ENCODE data around the gene STX12.
"Not testable (repeated sequence)": the region's sequence is repeated elsewhere in the genome, so short reads cannot be mapped to it uniquely, and the experiment has no call there.

STX12 gene

DNA sequence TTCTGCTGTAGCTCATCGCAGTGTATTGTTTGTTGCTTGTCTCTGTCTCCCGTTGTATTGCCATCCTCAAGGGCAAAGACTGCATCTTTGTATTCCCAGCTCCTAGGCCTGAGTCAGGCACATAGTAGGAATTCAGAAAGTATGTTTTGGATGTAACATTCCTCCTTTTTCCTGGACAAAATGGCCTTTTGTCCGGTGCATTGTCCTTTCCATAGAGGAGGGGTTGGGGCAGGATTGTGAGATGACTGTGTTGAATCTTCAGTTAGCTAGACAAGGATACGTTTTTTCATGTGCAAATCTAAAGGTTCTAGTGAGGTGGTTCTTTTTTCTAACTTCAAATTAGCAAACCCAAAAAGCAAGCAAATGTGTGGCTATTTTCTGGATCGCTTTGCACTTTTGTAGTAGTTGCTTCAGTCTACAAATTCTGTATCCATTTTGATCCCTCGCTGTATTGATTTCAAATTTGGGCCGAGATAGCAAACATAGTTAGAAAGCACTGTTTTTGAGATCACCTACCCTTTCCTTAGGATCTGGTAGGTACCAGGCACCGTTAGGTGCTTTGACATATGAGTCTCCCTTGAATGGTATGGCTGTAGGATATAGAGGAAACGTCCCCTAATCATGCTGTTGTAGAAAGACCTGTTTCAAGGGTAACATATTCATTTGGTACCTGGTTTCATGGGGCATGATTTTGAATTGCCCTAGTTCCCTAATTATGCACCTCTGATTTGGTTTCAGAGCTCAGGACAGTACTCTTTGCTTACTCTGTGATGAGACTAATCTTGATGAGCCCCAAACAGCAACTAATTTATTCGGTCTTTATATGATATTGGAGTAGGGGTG is 58.8 kb downstream of the STX12 start:
- DNase-seq = no peak

DNA sequence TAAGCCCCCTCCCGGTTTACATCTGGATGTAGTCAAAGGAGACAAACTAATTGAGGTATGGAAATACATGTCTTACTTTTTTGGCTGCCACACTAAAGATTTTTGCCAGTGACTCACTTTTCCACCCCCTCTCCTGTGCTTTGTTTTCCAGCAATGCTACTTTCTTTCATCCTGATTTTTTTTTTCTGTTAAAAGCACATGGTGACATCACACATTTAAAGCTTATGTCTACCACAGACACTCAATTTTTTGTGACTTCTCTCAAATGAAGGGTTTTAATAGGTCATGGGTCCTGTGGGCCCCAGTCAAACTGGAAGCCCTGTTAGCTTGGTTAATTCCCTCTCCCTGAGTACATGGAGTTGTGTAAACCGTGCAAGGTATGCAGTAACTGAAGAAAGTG is 59.7 kb downstream of the STX12 start:
- no peak for DNase-seq

DNA sequence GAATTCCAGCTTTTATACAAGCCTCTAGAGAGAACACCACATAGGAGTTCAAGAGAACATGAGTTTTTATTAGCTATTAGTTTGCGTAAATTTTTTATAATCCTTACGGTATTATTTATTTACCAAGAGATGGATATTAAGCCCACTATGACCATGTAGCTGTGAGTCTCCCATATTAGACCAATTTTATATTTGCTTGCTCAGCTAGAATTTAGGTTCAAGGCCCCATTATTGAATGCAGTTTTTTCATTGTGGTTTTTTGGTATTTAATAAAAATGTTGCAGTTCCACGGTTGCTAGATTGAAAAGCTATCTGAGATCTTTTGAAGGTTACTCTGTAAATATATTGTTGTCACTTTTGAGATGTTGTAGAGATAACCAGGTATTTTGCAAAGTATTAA is 60.5 kb downstream of the STX12 start:
- no peak for DNase-seq

DNA sequence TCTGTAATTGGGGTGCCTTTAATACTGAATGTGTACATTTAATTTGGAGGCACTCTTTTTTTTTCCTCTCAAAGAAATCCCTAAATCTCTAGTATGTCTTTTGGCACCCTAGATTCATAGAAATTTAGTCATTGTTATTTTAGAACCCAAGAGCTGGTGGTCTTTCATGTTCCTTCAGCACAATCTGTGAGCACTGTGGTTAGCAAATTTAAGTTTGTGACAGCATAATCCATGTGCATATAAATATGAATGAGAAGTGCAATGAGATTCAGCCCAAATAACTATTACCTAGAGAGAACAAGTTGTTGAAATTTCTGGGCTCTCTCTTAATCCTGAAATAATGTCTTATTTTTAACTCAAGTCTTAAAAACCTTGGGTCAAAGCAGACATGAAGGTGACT is 62.0 kb downstream of the STX12 start:
- no peak for DNase-seq

DNA sequence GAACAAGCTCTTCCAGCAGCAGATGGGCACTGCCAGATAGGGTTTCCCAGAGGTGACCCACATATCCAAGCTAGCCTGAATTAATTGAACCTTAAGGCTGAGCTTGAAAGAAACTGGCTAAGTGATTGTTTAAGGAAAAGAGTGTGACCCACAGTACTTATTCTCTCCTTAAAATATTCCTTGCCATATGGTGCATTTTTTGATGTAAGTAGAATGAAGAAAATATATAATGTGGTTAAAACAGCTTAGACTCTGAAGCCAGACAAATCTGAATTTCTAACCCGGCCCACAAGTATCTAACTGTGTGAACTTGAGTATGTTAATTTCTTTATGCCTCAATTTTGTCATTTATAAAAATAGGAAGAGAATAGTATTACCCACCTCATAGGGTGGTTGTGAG is 62.5 kb downstream of the STX12 start:
- no peak for DNase-seq

DNA sequence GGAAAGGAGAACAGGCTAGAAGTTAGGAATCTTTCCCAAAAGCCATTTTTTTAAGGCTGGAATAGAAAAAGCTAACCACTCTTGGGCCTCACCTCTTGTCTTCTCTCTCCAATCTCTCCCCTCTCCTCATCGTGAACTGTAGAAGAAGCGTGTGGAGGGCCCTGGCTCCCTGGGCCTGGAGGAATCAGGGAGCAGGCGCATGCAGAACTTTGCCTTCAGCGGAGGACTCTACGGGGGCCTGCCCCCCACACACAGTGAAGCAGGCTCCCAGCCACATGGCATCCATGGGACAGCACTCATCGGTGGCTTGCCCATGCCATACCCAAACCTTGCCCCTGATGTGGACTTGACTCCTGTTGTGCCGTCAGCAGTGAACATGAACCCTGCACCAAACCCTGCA is 76.9 kb downstream of the STX12 start:
- DNase-seq = no peak

DNA sequence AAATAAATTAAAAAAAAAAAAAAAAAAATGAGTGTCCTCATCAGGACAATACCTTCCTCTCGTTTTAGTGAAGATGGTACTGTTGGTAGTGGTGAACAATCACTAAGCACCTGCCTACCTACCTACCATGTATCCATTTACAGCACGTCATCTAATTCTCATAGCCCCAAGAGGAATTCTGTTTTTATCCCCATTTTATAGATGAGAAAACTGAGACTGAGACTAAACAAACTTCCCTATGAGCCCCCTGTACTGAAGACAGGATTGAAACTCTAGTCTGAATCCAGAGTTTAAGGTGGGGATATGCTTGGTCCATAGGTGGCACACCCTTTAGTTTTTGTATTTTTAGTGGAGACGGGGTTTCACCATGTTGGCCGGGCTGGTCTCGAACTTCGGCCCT is 82.1 kb downstream of the STX12 start:
- DNase-seq = no peak

DNA sequence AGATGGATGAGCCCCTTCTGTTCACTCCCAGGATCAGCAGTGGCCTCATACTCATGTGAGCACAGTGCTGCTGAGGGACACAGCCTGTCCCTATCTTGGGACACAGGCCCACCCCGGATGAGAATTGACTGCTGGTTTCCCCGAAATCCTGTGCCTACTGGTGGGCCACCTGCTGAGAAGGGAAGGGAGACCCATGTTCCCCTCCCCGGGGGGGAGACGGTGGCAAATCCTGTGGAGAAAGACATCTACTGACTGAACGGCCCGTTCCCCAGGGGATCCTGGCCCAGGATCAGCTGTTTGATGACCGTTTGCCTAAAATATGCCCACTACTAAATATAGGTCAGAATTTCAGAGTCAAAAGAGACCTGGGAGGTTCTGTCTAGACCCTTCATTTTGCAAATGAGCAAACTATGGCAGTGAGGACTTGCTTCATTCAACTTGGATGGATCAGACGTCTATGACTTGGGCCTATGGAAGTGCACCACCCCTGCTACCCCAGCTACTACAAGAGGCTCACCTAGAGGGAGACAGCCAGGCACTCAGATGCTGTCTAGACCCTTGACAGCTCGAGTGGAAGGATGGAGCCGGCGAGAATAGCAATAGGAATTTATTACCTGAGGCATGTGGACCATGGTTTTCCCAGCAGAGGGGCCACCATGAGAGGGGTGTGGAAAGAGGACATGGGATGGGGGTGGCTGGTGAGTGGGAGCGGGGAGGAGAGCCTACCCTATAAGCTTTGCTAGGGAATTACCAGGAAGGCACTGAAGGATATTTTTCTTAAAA is 83.7 kb downstream of the STX12 start:
- DNase-seq = no peak

DNA sequence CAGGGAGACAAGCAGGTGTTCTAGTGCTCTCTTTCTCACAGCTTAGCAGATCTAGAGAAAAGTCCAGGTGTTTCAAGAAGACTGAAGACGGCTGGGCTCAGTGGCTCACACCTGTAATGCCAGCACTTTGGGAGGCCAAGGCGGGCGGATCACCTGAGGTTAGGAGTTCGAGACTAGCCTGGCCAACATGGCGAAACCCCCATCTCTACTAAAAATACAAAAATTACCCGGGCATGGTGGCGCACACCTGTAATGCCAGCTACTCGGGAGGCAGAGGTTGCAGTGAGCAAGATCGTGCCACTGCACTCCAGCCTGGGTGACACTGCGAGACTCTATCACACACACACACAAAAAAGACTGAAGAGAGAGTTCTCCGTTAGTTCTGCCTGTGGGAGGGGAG is 84.5 kb downstream of the STX12 start:
- DNase-seq = not testable (repeated sequence)

DNA sequence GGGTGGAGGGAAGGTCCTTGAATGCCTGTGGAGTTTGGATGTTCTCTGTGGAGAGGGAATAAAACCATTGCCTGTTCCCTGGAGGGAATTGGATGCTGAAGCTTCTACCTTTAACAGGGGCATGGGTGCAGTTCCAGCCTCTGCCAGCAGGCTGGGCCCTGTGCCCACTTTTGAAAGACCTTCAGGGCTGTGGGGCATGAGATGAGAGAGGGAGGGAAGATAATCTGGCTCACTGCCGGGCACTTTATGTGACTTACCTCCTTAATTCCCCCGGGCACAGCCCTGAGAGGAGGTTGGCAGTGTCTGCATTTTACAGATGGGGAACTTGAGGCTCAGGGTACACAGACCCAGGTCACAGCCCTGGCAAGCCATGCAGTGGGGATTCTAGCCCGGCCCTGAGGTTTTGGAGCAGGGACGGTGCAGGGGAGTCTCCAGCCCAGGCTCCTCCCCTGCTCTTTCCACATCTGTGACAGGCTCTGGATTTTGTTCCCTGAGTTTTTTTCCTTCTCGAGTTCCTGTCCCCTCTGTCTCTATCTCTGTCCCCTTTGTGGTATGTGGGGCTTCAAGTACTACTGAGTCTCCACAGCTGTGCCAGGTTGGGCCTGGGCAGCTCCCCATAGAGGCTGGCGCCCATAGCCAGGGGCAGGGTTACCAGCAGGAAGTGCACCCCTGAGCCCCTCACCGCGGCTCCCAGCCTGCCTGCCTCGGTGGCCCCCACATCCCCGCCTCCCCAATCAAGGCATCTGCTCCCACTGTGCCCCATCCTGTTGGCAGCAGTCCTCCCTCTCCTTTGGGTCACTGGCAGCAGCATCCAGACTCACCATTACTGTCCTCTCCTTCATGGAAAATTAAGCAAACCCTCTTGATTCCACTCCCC is 85.3 kb downstream of the STX12 start:
- DNase-seq = peak; percentile 71

DNA sequence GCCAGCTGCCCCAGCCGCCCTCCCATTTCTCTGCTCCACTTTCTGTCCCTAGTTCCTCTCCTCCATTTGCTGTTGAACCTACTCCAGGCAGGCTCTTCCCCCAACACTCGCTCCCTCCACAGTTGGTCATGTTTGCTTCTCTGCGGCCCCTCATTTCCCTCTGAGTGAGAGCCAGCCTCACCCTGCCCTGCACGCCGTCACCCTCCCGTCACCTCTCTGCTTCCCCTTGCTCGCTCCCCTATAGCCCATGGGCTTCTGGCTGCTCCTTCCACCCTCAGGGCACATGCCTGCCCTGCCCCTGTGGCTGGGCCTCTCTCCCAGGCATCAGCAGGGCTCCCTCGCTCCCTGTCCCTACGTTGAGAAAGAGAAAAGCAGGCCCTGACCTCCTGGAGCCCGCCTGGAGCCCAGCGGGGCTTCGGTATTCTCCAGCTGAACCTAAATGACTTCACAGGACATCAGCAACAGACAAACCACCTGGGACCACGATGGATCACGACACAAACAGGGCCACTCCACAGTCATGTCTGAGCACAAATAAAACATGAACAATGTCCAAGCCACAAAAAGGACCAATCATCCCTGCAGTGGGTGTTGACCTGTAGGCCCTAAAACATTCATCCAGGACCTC is 86.0 kb downstream of the STX12 start:
- DNase-seq = no peak

DNA sequence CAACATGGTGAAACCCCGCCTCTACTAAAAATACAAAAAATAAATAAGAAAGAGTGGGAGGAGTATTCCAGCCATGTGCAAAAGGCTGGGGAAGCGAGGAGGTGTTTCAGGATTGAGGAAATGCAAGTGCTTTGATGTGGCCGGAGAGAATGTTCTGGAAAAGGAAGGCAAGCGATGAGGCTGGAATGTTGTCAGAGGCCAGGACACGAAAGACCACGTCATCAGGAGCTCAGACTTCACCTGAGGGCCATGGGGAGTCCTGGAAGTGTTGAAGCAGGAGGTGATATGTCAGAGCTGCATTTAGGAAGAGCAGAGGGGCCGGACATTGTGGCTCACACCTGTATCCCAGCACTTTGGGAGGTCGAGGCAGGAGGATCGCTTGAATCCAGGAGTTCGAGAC is 88.4 kb downstream of the STX12 start:
- DNase-seq = no peak

DNA sequence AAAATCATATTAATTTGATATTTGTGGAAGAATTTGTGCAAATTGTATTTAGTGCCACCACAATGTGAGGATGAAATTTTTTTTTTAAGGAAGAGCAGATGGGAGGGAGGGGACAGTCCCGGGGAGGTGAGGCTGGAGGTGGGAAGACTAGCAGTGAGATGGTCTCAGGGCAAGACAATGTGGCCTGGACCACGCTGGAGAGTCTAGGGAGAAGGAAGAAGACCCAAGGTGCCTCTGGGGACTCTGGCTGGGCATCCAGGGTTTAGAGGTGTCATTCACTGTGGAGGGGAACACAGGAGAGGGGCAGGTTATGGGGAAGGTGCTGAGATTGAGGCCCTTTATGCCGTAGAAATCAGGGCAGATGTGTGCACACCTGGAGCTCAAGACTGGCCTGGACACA is 89.0 kb downstream of the STX12 start:
- DNase-seq = no peak

DNA sequence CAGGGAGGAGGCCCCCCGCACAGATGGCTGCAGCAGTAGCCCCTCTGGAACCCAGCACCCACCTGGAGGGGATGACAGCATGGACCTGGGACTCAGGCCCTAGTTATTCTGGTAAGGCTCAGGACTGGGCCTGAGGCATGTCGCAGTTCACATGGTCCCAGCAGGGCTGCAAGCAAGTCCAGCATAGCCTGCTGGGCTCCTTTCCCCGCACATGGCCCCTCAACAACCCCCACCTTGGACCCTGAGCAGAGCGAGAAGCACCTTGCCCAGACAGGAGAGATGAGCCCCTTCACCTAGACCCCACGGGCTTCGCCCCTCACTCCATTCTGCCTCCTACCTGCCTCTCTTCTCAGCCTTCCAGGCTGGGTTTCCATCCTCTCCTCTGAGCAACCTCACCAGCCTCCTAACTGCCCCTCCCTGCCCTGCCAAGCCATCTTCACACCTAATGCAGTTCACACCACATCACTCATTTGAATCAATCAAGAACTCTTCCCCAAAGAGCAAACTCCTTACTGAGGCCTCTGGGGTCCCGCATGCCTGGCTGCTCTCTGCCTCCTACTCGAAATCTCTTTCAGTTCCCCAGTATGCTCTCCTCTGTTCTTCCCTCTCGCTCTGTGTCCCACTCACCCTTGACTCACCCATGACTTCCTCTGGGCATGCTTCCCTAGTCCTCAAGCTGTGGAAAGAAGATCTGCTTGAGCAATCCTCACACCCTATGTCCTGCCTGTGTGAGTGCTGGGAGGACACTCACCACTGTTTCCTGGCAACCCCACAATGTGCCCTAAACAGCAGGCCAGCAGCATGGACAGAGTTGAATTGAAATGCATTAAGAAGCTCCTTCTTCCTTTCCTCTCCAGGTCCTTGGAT is 89.9 kb downstream of the STX12 start:
- DNase-seq = peak; percentile 99

DNA sequence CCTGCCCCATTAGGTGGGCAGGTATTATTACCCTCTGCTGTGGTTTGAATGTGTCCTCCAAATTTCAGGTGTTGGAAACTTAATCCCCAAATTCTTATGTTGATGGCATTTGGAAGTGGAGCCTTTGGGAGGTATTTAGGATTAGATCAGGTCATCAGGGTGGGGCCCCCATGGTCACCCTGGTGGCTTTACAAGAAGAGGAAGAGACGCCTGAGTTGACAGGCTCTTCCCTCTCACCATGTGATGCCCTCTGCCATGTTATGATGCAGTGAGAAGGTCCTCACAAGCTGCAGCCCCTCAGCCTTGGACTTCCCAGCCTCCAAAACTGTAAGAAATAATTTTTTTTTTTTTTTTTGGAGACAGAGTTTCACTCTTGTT is 90.5 kb downstream of the STX12 start:
- DNase-seq = peak; percentile 76

DNA sequence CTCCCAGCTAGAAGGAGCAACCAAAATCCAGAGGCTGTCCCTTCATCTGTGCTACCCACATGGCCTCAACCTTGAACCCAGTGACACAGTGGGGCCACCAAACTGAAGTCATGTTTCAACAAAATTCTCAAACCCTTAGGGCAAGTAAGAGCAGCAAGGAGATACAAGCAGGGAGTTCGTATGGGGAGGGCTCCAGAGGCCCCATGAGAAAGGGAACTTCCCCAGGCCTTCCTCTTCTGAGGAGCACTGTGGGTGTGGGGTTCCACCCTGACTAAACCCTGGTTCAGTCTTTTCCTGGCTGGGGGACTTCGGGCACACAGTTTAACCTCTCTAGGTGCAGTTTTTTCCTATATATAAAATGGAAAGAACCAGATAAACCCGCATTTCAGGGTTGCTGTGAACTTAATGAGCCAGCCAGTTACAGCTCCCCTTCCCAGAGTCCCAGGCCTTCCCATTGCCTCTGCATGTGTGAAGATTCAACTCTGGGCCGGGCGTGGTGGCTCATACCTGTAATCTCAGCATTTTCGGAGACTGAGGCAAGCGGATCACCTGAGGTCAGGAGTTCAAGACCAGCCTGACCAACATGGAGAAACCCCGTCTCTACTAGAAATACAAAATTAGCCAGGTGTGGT is 91.4 kb downstream of the STX12 start:
- peak; percentile 70 for DNase-seq

DNA sequence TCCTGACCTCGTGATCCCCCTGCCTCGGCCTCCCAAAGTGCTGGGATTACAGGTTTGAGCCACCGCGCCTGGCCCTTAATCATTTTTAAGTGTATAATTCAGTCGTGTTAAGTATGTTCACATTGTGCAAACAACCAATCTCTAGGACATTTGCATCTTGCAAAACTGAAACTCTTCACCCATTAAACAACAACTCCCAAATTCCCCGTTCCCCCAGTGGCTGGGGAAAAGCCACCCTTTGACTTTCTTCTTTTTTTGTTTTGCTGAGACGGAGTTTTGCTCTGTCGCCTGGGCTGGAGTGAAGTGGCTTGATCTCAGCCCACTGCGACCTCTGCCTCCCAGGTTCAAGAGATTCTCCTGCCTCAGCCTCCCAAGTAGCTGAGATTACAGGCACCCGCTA is 92.8 kb downstream of the STX12 start:
- DNase-seq = no peak

DNA sequence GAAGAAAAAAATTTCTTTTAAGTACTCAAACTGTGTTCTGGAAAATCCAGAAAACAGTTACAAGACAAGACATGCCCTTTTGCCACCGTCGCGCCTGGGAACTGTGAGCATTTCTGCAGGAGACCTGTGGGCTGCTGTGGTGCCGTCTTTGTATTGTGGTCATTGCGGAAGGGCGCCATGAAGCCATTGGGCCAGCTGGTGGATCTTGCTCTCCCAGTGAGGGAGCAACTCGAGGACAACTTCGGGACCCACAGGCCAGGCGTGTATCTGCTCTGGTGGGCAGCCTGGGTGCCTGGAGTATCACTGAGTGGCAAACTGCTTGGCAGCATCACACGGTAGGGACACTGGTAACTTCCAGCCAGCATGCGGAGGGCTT is 95.5 kb downstream of the STX12 start:
- DNase-seq = peak; percentile 37

DNA sequence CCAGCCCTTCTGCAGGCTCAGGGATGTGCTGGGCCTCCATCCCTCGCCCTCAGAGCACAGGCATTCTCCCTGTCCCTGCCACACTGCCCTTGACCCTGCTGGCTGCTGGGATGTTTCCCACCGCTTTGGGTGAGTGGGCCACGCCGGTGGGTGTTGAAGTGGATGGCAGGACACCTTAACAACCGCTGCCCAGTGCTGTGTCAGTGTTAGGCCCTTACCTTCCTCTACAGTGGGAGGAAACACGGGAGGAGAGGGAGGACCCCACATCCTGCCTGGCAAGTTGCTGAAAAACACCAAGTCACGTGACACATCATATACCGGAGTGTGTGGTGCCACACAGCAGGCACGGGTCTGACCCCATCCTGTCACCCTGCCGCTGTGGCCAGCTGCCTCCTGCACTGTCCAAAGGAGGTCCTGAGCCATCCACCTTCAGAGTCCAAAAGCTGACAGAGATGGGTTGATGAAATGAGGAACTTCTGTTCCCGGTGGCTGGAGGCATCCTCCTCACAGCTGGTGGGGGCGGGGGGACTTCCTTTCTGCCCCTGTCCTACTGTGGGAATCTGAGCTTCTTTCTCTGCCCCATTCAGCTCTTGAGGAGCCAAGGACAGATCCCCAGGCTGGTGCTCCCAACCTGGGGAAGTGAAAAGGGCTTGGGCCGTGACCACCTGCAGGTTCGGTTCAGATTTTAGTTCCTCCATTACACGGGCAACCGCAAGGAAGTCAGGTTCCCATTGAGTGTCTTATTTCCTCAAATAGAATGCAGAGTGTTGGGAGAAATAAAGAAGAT is 96.1 kb downstream of the STX12 start:
- peak; percentile 78 for DNase-seq

DNA sequence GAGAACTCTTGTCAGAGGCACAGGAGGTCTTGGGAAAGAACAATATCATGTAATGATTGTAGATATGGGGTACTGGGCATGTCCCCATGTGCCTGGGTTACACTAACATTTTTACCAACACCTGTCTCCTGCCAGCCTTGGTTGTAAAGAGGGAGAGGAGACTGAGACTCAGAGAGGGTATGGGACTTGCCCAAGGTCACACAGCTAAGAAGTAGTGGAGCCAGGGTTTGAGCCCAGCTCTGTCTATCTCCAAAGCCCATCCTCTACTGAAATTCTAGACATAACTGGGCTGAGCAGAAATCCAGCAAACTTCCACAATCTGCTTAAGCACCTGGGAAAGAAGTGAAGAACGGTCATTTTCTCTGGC is 96.7 kb downstream of the STX12 start:
- no peak for DNase-seq

DNA sequence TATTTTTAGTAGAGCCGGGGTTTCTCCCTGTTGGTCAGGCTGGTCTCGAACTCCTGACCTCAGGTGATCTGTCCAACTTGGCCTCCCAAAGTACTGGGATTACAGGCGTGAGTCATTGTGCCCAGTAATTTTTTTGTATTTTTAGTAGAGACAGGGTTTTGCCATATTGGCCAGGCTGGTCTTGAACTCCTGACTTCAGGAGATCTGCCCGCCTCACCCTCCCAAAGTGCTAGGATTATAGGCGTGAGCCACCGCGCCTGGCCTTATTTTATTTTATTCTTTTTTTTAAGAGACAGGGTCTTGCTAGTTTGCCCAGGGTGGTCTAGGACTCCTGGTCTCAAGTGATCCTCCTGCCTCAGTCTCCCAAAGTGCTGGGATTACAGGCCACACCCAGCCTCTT is 98.1 kb downstream of the STX12 start:
- not testable (repeated sequence) for DNase-seq

All from MV-4-11 (cell line).